ENCODE results near the gene SPHK2. TPM values are rescaled to one million over a fixed set of nuclear protein-coding genes. Genes with fewer than 3 reads are reported as not detected.
"Not testable (repeated sequence)": the region's sequence is repeated elsewhere in the genome, so short reads cannot be mapped to it uniquely, and the experiment has no call there.

The SPHK2 gene
- total and polyA plus RNA-seq, 2 donors = 4.9 to 22.0 TPM

- Histone ChIP-seq H3K4me3 (ENCODE audit: low read depth, low read length) (no peak overlapping the region), H3K36me3 (ENCODE audit: insufficient read depth) (no peaks in the 10 kb centered on the region), H3K27ac (ENCODE audit: low read depth) (no peak overlapping the region), H3K4me1 (ENCODE audit: insufficient read depth) (no peaks in the 10 kb centered on the region)
- 83% methylated on average over 19 of the region's 19 CpGs for WGBS
- DNase-seq (ENCODE audit: extremely low spot score) = no peak
Measured at GRCh38 chr19:48674216-48674809, 55.0 kb downstream of the SPHK2 start.

GRCh38 chr19:48674921-48675824 lies 55.9 kb downstream of the SPHK2 start:
- no peaks in the 10 kb centered on the region for H3K4me1 ChIP-seq (ENCODE audit: insufficient read depth)
- no peak overlapping the region for H3K27ac ChIP-seq (ENCODE audit: low read depth)
- peak; percentile 59 for DNase-seq (ENCODE audit: extremely low spot score)
- no peak overlapping the region for H3K4me3 ChIP-seq (ENCODE audit: low read depth, low read length)
- no peaks in the 10 kb centered on the region for H3K36me3 ChIP-seq (ENCODE audit: insufficient read depth)
- 38% methylated on average over 28 of the region's 28 CpGs for WGBS

- no peak overlapping the region for H3K4me3 ChIP-seq (ENCODE audit: low read depth, low read length)
- H3K36me3 ChIP-seq (ENCODE audit: insufficient read depth) = no peaks in the 10 kb centered on the region
- WGBS = 93% methylated on average over 17 of the region's 17 CpGs
- no peaks in the 10 kb centered on the region for H3K4me1 ChIP-seq (ENCODE audit: insufficient read depth)
- H3K27ac ChIP-seq (ENCODE audit: low read depth) = no peak overlapping the region
- DNase-seq (ENCODE audit: extremely low spot score) = no peak
Measured at GRCh38 chr19:48676487-48676886, 57.2 kb downstream of the SPHK2 start.

- WGBS = 93% methylated on average over 13 of the region's 13 CpGs
Measured at GRCh38 chr19:48676887-48677286, 57.6 kb downstream of the SPHK2 start.

GRCh38 chr19:48678201-48678600 lies 58.9 kb downstream of the SPHK2 start:
- no peak for DNase-seq (ENCODE audit: extremely low spot score)
- Histone ChIP-seq H3K4me3 (ENCODE audit: low read depth, low read length) (no peak overlapping the region), H3K36me3 (ENCODE audit: insufficient read depth) (no peaks in the 10 kb centered on the region), H3K4me1 (ENCODE audit: insufficient read depth) (no peaks in the 10 kb centered on the region), H3K27ac (ENCODE audit: low read depth) (no peak overlapping the region)
- WGBS = 71% methylated on average over 4 of the region's 4 CpGs

More at GRCh38 chr19:48676887-48677286, 57.6 kb downstream of the SPHK2 start:
- Histone ChIP-seq H3K4me3 (ENCODE audit: low read depth, low read length) (no peak overlapping the region), H3K36me3 (ENCODE audit: insufficient read depth) (no peaks in the 10 kb centered on the region), H3K27ac (ENCODE audit: low read depth) (no peak overlapping the region), H3K4me1 (ENCODE audit: insufficient read depth) (no peaks in the 10 kb centered on the region)
- DNase-seq (ENCODE audit: extremely low spot score) = no peak

GRCh38 chr19:48680006-48680405 lies 60.7 kb downstream of the SPHK2 start:
- not testable (repeated sequence) for H3K4me3 ChIP-seq (ENCODE audit: low read depth, low read length); H3K27ac ChIP-seq (ENCODE audit: low read depth); DNase-seq (ENCODE audit: extremely low spot score); H3K36me3 ChIP-seq (ENCODE audit: insufficient read depth); H3K4me1 ChIP-seq (ENCODE audit: insufficient read depth)
- WGBS = 97% methylated on average over 16 of the region's 19 CpGs

Other genes starting within 250 kb of the SPHK2 start
- gene KDELR1, start 228.0 kb upstream of the SPHK2 start, total RNA-seq = 68.7 TPM
- gene KDELR1, start 228.0 kb upstream of the SPHK2 start, polyA plus RNA-seq = 144 TPM
- 1.9 TPM for gene GRIN2D, start 225.8 kb upstream of the SPHK2 start, total RNA-seq
- 0.30 TPM for gene GRIN2D, start 225.8 kb upstream of the SPHK2 start, polyA plus RNA-seq
- 13.6 TPM for gene GRWD1, start 173.5 kb upstream of the SPHK2 start, total RNA-seq
- 22.2 TPM for gene GRWD1, start 173.5 kb upstream of the SPHK2 start, polyA plus RNA-seq
- 0.42 TPM for gene KCNJ14, start 163.9 kb upstream of the SPHK2 start, total RNA-seq
- 0.33 TPM for gene KCNJ14, start 163.9 kb upstream of the SPHK2 start, polyA plus RNA-seq
- 30.6 TPM for gene CYTH2, start 150.1 kb upstream of the SPHK2 start, total RNA-seq
- gene CYTH2, start 150.1 kb upstream of the SPHK2 start, polyA plus RNA-seq = 51.9 TPM
- 0.42 TPM for gene LMTK3, start 107.7 kb upstream of the SPHK2 start, total RNA-seq
- 0.72 TPM for gene LMTK3, start 107.7 kb upstream of the SPHK2 start, polyA plus RNA-seq
- 0.42 TPM for gene SULT2B1, start 67.3 kb upstream of the SPHK2 start, total RNA-seq
- 0.30 TPM for gene SULT2B1, start 67.3 kb upstream of the SPHK2 start, polyA plus RNA-seq
- gene SPACA4, start 12.8 kb upstream of the SPHK2 start, total RNA-seq = not detected
- not detected for gene SPACA4, start 12.8 kb upstream of the SPHK2 start, polyA plus RNA-seq
- gene FAM83E, start 4.4 kb upstream of the SPHK2 start, total RNA-seq = 0.58 TPM
- gene FAM83E, start 4.4 kb upstream of the SPHK2 start, polyA plus RNA-seq = 1.1 TPM
- gene RPL18, start 328 bp upstream of the SPHK2 start, total RNA-seq = 1,113 TPM
- gene RPL18, start 328 bp upstream of the SPHK2 start, polyA plus RNA-seq = 2,167 TPM
- gene DBP, start 17.9 kb downstream of the SPHK2 start, total RNA-seq = 4.6 TPM
- gene DBP, start 17.9 kb downstream of the SPHK2 start, polyA plus RNA-seq = 12.3 TPM
- gene CA11, start 26.7 kb downstream of the SPHK2 start, total RNA-seq = 1.8 TPM
- 13.4 TPM for gene CA11, start 26.7 kb downstream of the SPHK2 start, polyA plus RNA-seq
- gene NTN5, start 53.5 kb downstream of the SPHK2 start, total RNA-seq = 0.53 TPM
- 0.80 TPM for gene NTN5, start 53.5 kb downstream of the SPHK2 start, polyA plus RNA-seq
- 0.79 TPM for gene FUT2, start 76.5 kb downstream of the SPHK2 start, total RNA-seq
- 0.41 TPM for gene FUT2, start 76.5 kb downstream of the SPHK2 start, polyA plus RNA-seq
- 2.5 TPM for gene MAMSTR, start 100.2 kb downstream of the SPHK2 start, total RNA-seq
- 3.0 TPM for gene MAMSTR, start 100.2 kb downstream of the SPHK2 start, polyA plus RNA-seq
- 10.8 TPM for gene RASIP1, start 121.1 kb downstream of the SPHK2 start, total RNA-seq
- gene RASIP1, start 121.1 kb downstream of the SPHK2 start, polyA plus RNA-seq = 15.5 TPM
- gene IZUMO1, start 127.4 kb downstream of the SPHK2 start, total RNA-seq = not detected
- gene IZUMO1, start 127.4 kb downstream of the SPHK2 start, polyA plus RNA-seq = not detected
- gene FUT1, start 133.1 kb downstream of the SPHK2 start, total RNA-seq = 1.6 TPM
- 1.5 TPM for gene FUT1, start 133.1 kb downstream of the SPHK2 start, polyA plus RNA-seq
- gene FGF21, start 136.0 kb downstream of the SPHK2 start, total RNA-seq = not detected
- gene FGF21, start 136.0 kb downstream of the SPHK2 start, polyA plus RNA-seq = not detected
- 34.4 TPM for gene BCAT2, start 191.5 kb downstream of the SPHK2 start, total RNA-seq
- 79.2 TPM for gene BCAT2, start 191.5 kb downstream of the SPHK2 start, polyA plus RNA-seq
- 3.4 TPM for gene HSD17B14, start 217.0 kb downstream of the SPHK2 start, total RNA-seq
- 18.6 TPM for gene HSD17B14, start 217.0 kb downstream of the SPHK2 start, polyA plus RNA-seq
- gene PLEKHA4, start 249.1 kb downstream of the SPHK2 start, total RNA-seq = 11.5 TPM
- gene PLEKHA4, start 249.1 kb downstream of the SPHK2 start, polyA plus RNA-seq = 56.4 TPM

Data from urinary bladder (tissue), 4 donors.